Lower leg skin (tissue), 3 donors: ENCODE measurements around the gene TBC1D22A.

Experiments
- POLR2A ChIP-seq, 2 donors: fragments of 450-650 bp; IDR thresholded peaks; one replicate each; pipeline ENCODE4 v1.6.1; 2016 to 2017; ENCODE audit warnings: antibody characterized with exemption in 2 of 2, mild to moderate bottlenecking in 1 of 2, moderate library complexity in 1 of 2
- TF ChIP-seq, protein P1 (sequence below), 3 donors: fragments of 450-650 bp; IDR thresholded peaks; one replicate each; pipeline ENCODE4 v1.5.1; 2016; ENCODE audit warnings: antibody characterized with exemption in 3 of 3, mild to moderate bottlenecking in 3 of 3, moderate library complexity in 2 of 3

DNA sequence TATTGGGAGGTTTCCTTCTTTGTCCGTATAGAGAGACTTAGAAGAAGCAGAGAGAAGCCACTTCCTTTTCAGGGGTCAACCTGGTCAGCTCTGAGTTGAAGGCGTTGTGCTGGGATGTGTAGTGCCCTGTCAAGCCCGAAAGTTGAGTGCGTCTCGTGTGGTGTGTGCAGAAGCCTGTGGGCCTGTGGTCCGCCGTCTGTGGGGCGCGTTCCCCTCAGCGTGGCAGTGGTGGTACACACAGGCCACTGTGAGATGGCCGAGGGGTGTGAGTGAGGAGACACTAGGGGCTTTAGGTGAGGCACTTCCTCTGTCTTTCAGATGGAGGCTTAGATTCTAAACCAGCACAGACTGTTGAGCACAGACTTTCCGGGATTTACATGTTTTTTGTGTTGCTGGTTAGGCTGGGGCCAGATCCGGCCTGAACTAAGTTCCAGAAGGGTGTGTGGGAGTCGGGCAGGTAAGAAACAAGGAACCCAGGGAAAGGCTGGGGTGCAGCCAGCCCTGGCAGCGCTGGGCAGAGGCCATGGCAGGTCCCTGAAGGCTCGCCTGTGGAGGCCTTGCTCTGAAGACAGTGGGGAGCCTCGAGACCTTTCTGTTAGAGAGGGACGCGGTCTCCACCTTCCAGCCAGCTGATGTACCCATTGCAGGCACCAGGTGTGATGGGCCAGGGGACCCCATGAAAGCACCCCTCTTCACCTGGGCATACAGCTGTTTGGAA, 194.2 kb downstream of the TBC1D22A start:
- TF ChIP-seq, protein P1, sequence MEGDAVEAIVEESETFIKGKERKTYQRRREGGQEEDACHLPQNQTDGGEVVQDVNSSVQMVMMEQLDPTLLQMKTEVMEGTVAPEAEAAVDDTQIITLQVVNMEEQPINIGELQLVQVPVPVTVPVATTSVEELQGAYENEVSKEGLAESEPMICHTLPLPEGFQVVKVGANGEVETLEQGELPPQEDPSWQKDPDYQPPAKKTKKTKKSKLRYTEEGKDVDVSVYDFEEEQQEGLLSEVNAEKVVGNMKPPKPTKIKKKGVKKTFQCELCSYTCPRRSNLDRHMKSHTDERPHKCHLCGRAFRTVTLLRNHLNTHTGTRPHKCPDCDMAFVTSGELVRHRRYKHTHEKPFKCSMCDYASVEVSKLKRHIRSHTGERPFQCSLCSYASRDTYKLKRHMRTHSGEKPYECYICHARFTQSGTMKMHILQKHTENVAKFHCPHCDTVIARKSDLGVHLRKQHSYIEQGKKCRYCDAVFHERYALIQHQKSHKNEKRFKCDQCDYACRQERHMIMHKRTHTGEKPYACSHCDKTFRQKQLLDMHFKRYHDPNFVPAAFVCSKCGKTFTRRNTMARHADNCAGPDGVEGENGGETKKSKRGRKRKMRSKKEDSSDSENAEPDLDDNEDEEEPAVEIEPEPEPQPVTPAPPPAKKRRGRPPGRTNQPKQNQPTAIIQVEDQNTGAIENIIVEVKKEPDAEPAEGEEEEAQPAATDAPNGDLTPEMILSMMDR (IDR thresholded peaks at IDR 0.05), result no peak
- no peak for TF ChIP-seq POLR2A (IDR thresholded peaks at IDR 0.05)
